OCI-LY3 (cell line): ENCODE measurements around the gene CASP14.

Source experiments
- CTCF ChIP-seq: fragments of 200-600, 300-600 bp; sonication (generic); IDR thresholded peaks from 2 replicates; pipeline ENCODE4 v1.5.1; 2014; ENCODE audit warnings: antibody characterized with exemption, low read length, low read depth
- EZH2phosphoT487 ChIP-seq: fragments of 200-600 bp; shearing (Covaris generic); IDR thresholded peaks from 2 replicates; pipeline ENCODE4 v1.6.1; 2018; ENCODE audit warnings: antibody characterized with exemption, mixed run types, low read depth

GRCh38 chr19:15047680-15048079, 1.6 kb upstream of the CASP14 start:
- TF ChIP-seq CTCF = no peak
- no peak for TF ChIP-seq EZH2phosphoT487
